Dermis microvascular lymphatic vessel endothelial cell (primary cell): ENCODE data around the gene PIK3C2A. TPM values are rescaled to one million over a fixed set of nuclear protein-coding genes. Genes with fewer than 3 reads are reported as not detected.

Experiments
- DNase-seq, 2 donors: peaks; one replicate each; pipeline versions ENCODE4 v3.0.0 to v3.0.0-alpha.2; 2010; ENCODE audit warnings: low read depth in 2 of 2
- total RNA-seq: library from RNA; depleted of rRNA; stranded (reverse); fragments of >200 nt; gene quantifications from 2 replicates; pipeline ENCODE4 v1.2.1, GENCODE V29; 2014

Gene PIK3C2A
- total RNA-seq, 1 donor from 2014 or later = 36.8 TPM

DNA sequence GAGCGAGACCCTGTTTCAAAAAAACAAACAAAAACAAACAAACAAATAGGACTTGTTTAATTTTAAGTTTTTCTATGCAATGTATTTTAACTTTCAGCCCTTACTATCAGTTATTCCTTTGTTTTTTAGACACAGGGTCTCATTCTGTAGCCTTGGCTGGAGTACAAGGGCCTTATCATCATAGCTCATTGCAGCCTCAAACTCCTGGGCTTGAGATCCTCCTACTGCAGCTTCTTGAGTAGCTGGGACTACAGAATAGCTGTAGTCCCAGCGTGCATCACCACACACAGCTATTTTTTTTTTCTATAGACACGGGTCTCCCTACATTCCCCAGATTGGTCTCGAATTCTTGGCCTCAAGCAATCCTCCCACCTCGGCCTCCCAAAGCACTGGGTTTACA is 44.5 kb downstream of the PIK3C2A start:
- no peak for DNase-seq

- no peak for DNase-seq
These were observed 45.4 kb downstream of the PIK3C2A start for GRCh38 chr11:17162376-17162775.

GRCh38 chr11:17161515-17161914 is 46.3 kb downstream of the PIK3C2A start:
- DNase-seq = peak; percentile 33 to 60

DNA sequence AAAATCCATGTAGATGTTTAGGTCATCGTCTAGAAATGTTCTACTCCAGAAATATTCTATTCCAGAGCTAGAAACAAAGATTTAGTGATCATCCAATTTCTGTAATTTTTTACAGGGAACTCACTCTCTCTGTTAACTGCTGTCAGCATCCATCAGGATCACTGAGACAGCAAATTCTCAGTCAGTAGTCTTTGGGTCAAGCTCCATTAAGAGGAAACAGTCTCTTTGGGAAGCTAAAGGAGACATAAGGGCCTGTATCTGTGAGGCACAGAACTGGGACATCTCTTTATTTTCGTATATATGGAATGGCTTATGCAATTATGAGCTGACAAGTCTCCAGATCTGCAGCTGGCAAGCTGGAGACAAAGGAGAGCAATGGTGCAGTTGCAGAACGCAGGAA is 48.3 kb downstream of the PIK3C2A start:
- no peak for DNase-seq

Other genes with a start within 250 kb of the PIK3C2A start
- 1.8 and 3.4 TPM in 2 replicates for gene PLEKHA7, start 193.6 kb downstream of the PIK3C2A start, total RNA-seq
- gene RPS13, start 130.3 kb downstream of the PIK3C2A start, total RNA-seq = 869 and 1,110 TPM in 2 replicates
- 29.8 and 38.8 TPM in 2 replicates for gene NUCB2, start 68.8 kb upstream of the PIK3C2A start, total RNA-seq
- gene NCR3LG1, start 143.8 kb upstream of the PIK3C2A start, total RNA-seq = 0.38 and 0.51 TPM in 2 replicates
- 0.64 and 2.1 TPM in 2 replicates for gene KCNJ11, start 180.7 kb upstream of the PIK3C2A start, total RNA-seq